SK-N-SH (cell line): ENCODE data around the gene POLR3B. TPM values are rescaled to one million over a fixed set of nuclear protein-coding genes. Genes with fewer than 3 reads are reported as not detected.

Experiments
- CTCF ChIA-PET: fragments of 300-600, 350-600 bp; formaldehyde crosslinking; extraction: SDS; loops from one replicate; lab custom pipeline; 2021; lab: Yijun Ruan, JAX
- POLR2A ChIA-PET: fragments of 350-600 bp; sonication (Branson Sonifier 250); formaldehyde crosslinking; extraction: SDS; loops from one replicate; lab custom pipeline; 2020; ENCODE audit warnings: antibody characterized with exemption, inconsistent platforms; lab: Yijun Ruan, JAX
- DNase-seq: peaks from one replicate; pipeline ENCODE4 v3.0.0; 2012
- H2AFZ ChIP-seq: fragments of 200-600 bp; sonication (generic); 2 replicates; pipeline ENCODE4 v1.8.1; 2016; ENCODE audit warnings: antibody characterized with exemption, mild to moderate bottlenecking, low read depth
- H3F3A ChIP-seq: fragments of 200-600 bp; sonication (generic); replicated peaks from 2 replicates; pipeline ENCODE3; 2016; ENCODE audit warnings: antibody characterized with exemption, mild to moderate bottlenecking; ENCODE audit not compliant: insufficient read depth
- H3K27ac ChIP-seq, 2 experiments: fragments of 200-500 bp in 1 of 2; fragments of 200-600 bp in 1 of 2; sonication (Bioruptor generic) in 1 of 2; sonication (generic), shearing (Covaris generic) in 1 of 2; 2 replicates each; pipeline versions ENCODE4 v1.5.1 to v1.6.1; 2014 to 2016; ENCODE audit warnings: low read depth in 2 of 2, inconsistent platforms in 1 of 2, low read length in 1 of 2, mild to moderate bottlenecking in 1 of 2, mixed read lengths in 1 of 2
- H3K27me3 ChIP-seq: fragments of 200-600 bp; sonication (generic), shearing (Covaris generic); 2 replicates; pipeline ENCODE4 v1.6.1; 2016; ENCODE audit warnings: mixed run types; ENCODE audit not compliant: insufficient read depth
- H3K36me3 ChIP-seq, 2 experiments: fragments of 200-500 bp in 1 of 2; fragments of 200-600 bp in 1 of 2; sonication (Bioruptor generic) in 1 of 2; sonication (generic) in 1 of 2; replicated peaks in 1 of 2; 2 replicates each; pipeline versions ENCODE3 to v1.5.1; 2014 to 2016; ENCODE audit warnings: low read length in 1 of 2, mild to moderate bottlenecking in 1 of 2; ENCODE audit not compliant: insufficient read depth in 2 of 2, control insufficient read depth in 1 of 2
- H3K4me1 ChIP-seq, 2 experiments: fragments of 200-500 bp in 1 of 2; fragments of 200-600 bp in 1 of 2; sonication (Bioruptor generic) in 1 of 2; sonication (generic), shearing (Covaris generic) in 1 of 2; 2 replicates each; pipeline versions ENCODE4 v1.5.1 to v1.6.1; 2014 to 2016; ENCODE audit warnings: low read depth in 1 of 2, low read length in 1 of 2, mixed run types in 1 of 2; ENCODE audit not compliant: insufficient read depth in 2 of 2, control insufficient read depth in 1 of 2
- H3K4me2 ChIP-seq: fragments of 200-600 bp; sonication (generic), shearing (Covaris generic); 2 replicates; pipeline ENCODE4 v1.6.1; 2017; ENCODE audit warnings: mixed run types
- H3K4me3 ChIP-seq, 2 experiments: fragments of 200-500 bp in 1 of 2; fragments of 200-600 bp in 1 of 2; sonication (Bioruptor generic) in 1 of 2; sonication (generic), shearing (Covaris generic) in 1 of 2; 2 replicates each; pipeline versions ENCODE4 v1.5.1 to v1.8.1; 2014 to 2016; ENCODE audit warnings: low read depth in 2 of 2, inconsistent platforms in 1 of 2, low read length in 1 of 2, mild to moderate bottlenecking in 1 of 2, mixed read lengths in 1 of 2, moderate library complexity in 1 of 2
- H3K79me2 ChIP-seq: fragments of 200-600 bp; sonication (generic); 2 replicates; pipeline ENCODE4 v1.8.1; 2017; ENCODE audit warnings: mild to moderate bottlenecking; ENCODE audit not compliant: insufficient read depth
- H3K9ac ChIP-seq: fragments of 200-600 bp; sonication (generic); 2 replicates; pipeline ENCODE4 v1.6.1; 2017; ENCODE audit warnings: mixed run types
- H3K9me2 ChIP-seq: fragments of 200-600 bp; sonication (generic); 2 replicates; pipeline ENCODE4 v1.6.1; 2017; ENCODE audit warnings: mixed run types
- H3K9me3 ChIP-seq: fragments of 200-600 bp; sonication (generic); 2 replicates; pipeline ENCODE4 v1.6.1; 2017; ENCODE audit warnings: mixed run types, mild to moderate bottlenecking, moderate library complexity
- H4K20me1 ChIP-seq: fragments of 200-600 bp; sonication (generic); 2 replicates; pipeline ENCODE4 v1.6.1; 2017; ENCODE audit warnings: mild to moderate bottlenecking, mixed run types; ENCODE audit not compliant: insufficient read depth
- CHD2 ChIP-seq: fragments of 150-350 bp; IDR thresholded peaks from 2 replicates; pipeline ENCODE4 v1.6.1; 2018; ENCODE audit warnings: low read length; ENCODE audit not compliant: partially characterized antibody
- CTCF ChIP-seq: fragments of 200-600 bp; sonication (generic); IDR thresholded peaks from 2 replicates; pipeline ENCODE4 v1.6.1; 2017; ENCODE audit warnings: antibody characterized with exemption, mild to moderate bottlenecking, moderate library complexity
- EZH2phosphoT487 ChIP-seq: fragments of 200-600 bp; sonication (generic); IDR thresholded peaks from 2 replicates; pipeline ENCODE4 v1.6.1; 2017; ENCODE audit warnings: low read depth, mixed run types, mild to moderate bottlenecking, antibody characterized with exemption, moderate library complexity, borderline replicate concordance
- FOXJ3 ChIP-seq: sonication (generic); formaldehyde crosslinking; IDR thresholded peaks from 2 replicates; pipeline ENCODE4 v1.5.1; 2020; ENCODE audit warnings: mild to moderate bottlenecking, missing genetic modification reagents
- FOXM1 ChIP-seq: IDR thresholded peaks from 2 replicates; pipeline ENCODE4 v1.4.0; 2012; ENCODE audit warnings: low read depth, mild to moderate bottlenecking
- GABPA ChIP-seq: IDR thresholded peaks from 2 replicates; pipeline ENCODE4 v1.4.0; 2012; ENCODE audit warnings: low read depth, mild to moderate bottlenecking
- IRF3 ChIP-seq: fragments of 150-350 bp; IDR thresholded peaks from 2 replicates; pipeline ENCODE4 v1.6.1; 2016; ENCODE audit warnings: mild to moderate bottlenecking, low read depth, low read length
- MAX ChIP-seq: IDR thresholded peaks from 2 replicates; pipeline ENCODE4 v1.4.0; 2012; ENCODE audit warnings: low read depth
- MXI1 ChIP-seq: IDR thresholded peaks from 2 replicates; pipeline ENCODE4 v1.6.1; 2012; ENCODE audit warnings: mild to moderate bottlenecking, low read depth, low read length, improper control_type of control experiment
- NFIC ChIP-seq: IDR thresholded peaks from 2 replicates; pipeline ENCODE4 v1.4.0; 2012; ENCODE audit warnings: borderline replicate concordance
- NRF1 ChIP-seq: IDR thresholded peaks from 2 replicates; pipeline ENCODE4 v1.6.1; 2012; ENCODE audit warnings: low read depth, mild to moderate bottlenecking, low read length
- RAD21 ChIP-seq: IDR thresholded peaks from 2 replicates; pipeline ENCODE4 v1.6.1; 2012; ENCODE audit warnings: mild to moderate bottlenecking, low read length
- RFX5 ChIP-seq: IDR thresholded peaks from 2 replicates; pipeline ENCODE4 v1.6.1; 2012; ENCODE audit warnings: mild to moderate bottlenecking, improper control_type of control experiment, low read length
- SIN3A ChIP-seq: IDR thresholded peaks from 2 replicates; pipeline ENCODE4 v1.6.1; 2012; ENCODE audit warnings: low read depth, mild to moderate bottlenecking, low read length, moderate library complexity, borderline replicate concordance
- SMC3 ChIP-seq: IDR thresholded peaks from 2 replicates; pipeline ENCODE4 v1.6.1; 2012; ENCODE audit warnings: low read depth, low read length, improper control_type of control experiment
- TAF1 ChIP-seq: IDR thresholded peaks from 2 replicates; pipeline ENCODE4 v1.6.1; 2012; ENCODE audit warnings: low read depth, mild to moderate bottlenecking, low read length, moderate library complexity, borderline replicate concordance
- TEAD4 ChIP-seq: IDR thresholded peaks from 2 replicates; pipeline ENCODE4 v1.4.0; 2012; ENCODE audit warnings: mild to moderate bottlenecking, borderline replicate concordance; ENCODE audit not compliant: insufficient read depth
- USF1 ChIP-seq: IDR thresholded peaks from 2 replicates; pipeline ENCODE4 v1.4.0; 2012; ENCODE audit warnings: low read depth, borderline replicate concordance
- USF2 ChIP-seq: fragments of 150-350 bp; IDR thresholded peaks from 2 replicates; pipeline ENCODE4 v1.6.1; 2017; ENCODE audit warnings: antibody characterized with exemption, low read length, low read depth, borderline replicate concordance
- WGBS: methylation state at CpG from one replicate; pipeline ENCODE4 v1.1.6; 2017; ENCODE audit warnings: low lambda C conversion rate; 5-methylcytosine and 5-hydroxymethylcytosine counted together
- polyA plus RNA-seq, 3 experiments: library from polyadenylated mRNA; depleted of rRNA; stranded (reverse); fragments of >200 nt; gene quantifications; 2 replicates each; pipeline ENCODE4 v1.2.3, GENCODE V29; 2012

Gene POLR3B
- polyA plus RNA-seq, 1 of the 3 experiments (the other 2 are of a cell fraction) = 3.3 TPM

- Histone ChIP-seq H3K27me3 (no peaks in the 10 kb centered on the region), H3F3A (peaks cover 1% of the 10 kb centered on the region), H3K9me2 (no peaks in the 10 kb centered on the region), H2AFZ (no peak overlapping the region), H3K9ac (no peak overlapping the region), H3K4me3 (no peak overlapping the region), H3K27ac (no peak overlapping the region), H3K4me1 (no peaks in the 10 kb centered on the region), H3K79me2 (no peaks in the 10 kb centered on the region), H3K36me3 (peaks cover 5 to 9% of the 10 kb centered on the region in 2 experiments), H3K4me2 (no peak overlapping the region), H3K9me3 (no peaks in the 10 kb centered on the region), H4K20me1 (no peaks in the 10 kb centered on the region)
- DNase-seq = no peak
- TF ChIP-seq FOXJ3 (CRISPR knock-in tag) (no peak), CTCF (no peak), MXI1 (no peak), GABPA (no peak), TAF1 (no peak), MAX (no peak), EZH2phosphoT487 (no peak), NFIC (no peak), SIN3A (no peak)
- 61% methylated on average over 4 of the region's 4 CpGs for WGBS
- POLR2A ChIA-PET = no interaction called here
- CTCF ChIA-PET = interaction anchor here (0.6 to 1.3 kb wide), 2 partner anchors 9 to 433 kb away, joined by 3 to 4 read pairs; partner anchors contain the start of gene POLR3B
Measured at GRCh38 chr12:106348411-106348810, 9.1 kb upstream of the POLR3B start.

DNA sequence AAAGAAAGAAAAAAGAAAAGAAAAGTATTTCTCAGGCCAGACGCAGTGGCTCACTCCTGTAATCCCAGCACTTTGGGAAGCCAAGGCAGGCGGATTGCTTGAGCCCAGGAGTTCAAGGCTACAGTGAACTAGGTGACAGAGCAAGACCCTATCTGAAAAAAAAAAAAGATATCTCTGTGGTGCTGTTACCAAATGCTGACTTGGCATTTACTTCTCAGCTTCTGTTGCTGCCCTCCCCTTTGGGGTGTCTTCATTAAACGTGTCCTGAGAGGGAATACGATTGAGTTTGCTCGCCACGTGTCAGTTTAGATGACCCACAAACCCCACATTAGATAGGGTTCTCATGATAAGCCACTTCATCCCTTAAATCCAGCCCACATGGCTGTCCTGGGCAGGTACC lies 4.4 kb upstream of the POLR3B start:
- H3K79me2 ChIP-seq = peaks cover under 1% of the 10 kb centered on the region; the same call in 1 of the 2 replicates
- no peak overlapping the region for H3K4me2 ChIP-seq
- no peak overlapping the region for H3K27ac ChIP-seq
- no peak overlapping the region for H3K4me3 ChIP-seq
- H4K20me1 ChIP-seq = no peaks in the 10 kb centered on the region
- H3F3A ChIP-seq = peaks cover 2% of the 10 kb centered on the region
- no peaks in the 10 kb centered on the region for H3K9me3 ChIP-seq
- H3K9ac ChIP-seq = no peak overlapping the region
- no peak for DNase-seq
- peaks cover 0 to 3% of the 10 kb centered on the region in 2 experiments; a peak in 1 of 4 replicates for H3K4me1 ChIP-seq
- H2AFZ ChIP-seq = no peak overlapping the region
- POLR2A ChIA-PET = no interaction called here
- CTCF ChIA-PET = no interaction called here
- no peaks in the 10 kb centered on the region for H3K36me3 ChIP-seq
- no peaks in the 10 kb centered on the region for H3K9me2 ChIP-seq
- no peaks in the 10 kb centered on the region for H3K27me3 ChIP-seq
- 77% methylated on average over 6 of the region's 6 CpGs for WGBS
- no peak for TF ChIP-seq FOXM1
- TF ChIP-seq SMC3 = no peak
- TF ChIP-seq MXI1 = no peak
- TF ChIP-seq SIN3A = no peak
- no peak for TF ChIP-seq NFIC
- no peak for TF ChIP-seq USF1
- no peak for TF ChIP-seq CHD2
- TF ChIP-seq EZH2phosphoT487 = no peak
- no peak for TF ChIP-seq IRF3
- no peak for TF ChIP-seq CTCF
- TF ChIP-seq NRF1 = no peak
- TF ChIP-seq TEAD4 = no peak
- TF ChIP-seq USF2 = no peak
- TF ChIP-seq RAD21 = no peak
- TF ChIP-seq RFX5 = no peak
